PC-3 (cell line): ENCODE data around the gene UBN2.

ENCODE experiments used
- EZH2 ChIP-seq: fragments of 300-600 bp; sonication (generic); IDR thresholded peaks from one replicate; pipeline ENCODE4 v1.6.1; 2017; ENCODE audit warnings: antibody characterized with exemption, mild to moderate bottlenecking, low read length; ENCODE audit not compliant: unreplicated experiment
- EZH2phosphoT487 ChIP-seq: fragments of 300-600 bp; sonication (generic); IDR thresholded peaks from 2 replicates; pipeline ENCODE4 v1.6.1; 2018; ENCODE audit warnings: mild to moderate bottlenecking, antibody characterized with exemption, low read length, borderline replicate concordance
- TF ChIP-seq, protein P1 (sequence below): fragments of 300-600 bp; sonication (generic); conservative IDR thresholded peaks from 2 replicates; pipeline ENCODE4 v1.5.1; 2017; ENCODE audit warnings: antibody characterized with exemption, low read depth, mild to moderate bottlenecking, low read length

DNA sequence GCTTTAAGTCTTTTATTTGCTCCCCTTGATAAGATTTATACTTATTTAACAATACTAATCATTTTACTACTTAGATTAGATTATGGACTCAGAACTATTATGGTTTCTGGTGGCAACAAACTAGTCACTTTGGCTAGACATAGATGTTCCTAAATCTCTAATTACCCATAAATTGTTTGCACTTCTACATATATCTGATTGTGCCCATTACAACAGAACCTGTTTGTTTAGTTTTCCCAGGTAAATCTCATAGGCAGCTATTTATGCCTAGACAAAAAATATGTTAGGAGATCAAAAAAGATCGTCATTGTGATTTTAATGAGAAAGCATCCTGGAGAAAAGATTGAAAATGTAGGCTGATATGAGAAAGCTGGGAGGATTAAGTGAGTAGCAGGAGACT, 14.4 kb downstream of the UBN2 start:
- TF ChIP-seq, protein P1, sequence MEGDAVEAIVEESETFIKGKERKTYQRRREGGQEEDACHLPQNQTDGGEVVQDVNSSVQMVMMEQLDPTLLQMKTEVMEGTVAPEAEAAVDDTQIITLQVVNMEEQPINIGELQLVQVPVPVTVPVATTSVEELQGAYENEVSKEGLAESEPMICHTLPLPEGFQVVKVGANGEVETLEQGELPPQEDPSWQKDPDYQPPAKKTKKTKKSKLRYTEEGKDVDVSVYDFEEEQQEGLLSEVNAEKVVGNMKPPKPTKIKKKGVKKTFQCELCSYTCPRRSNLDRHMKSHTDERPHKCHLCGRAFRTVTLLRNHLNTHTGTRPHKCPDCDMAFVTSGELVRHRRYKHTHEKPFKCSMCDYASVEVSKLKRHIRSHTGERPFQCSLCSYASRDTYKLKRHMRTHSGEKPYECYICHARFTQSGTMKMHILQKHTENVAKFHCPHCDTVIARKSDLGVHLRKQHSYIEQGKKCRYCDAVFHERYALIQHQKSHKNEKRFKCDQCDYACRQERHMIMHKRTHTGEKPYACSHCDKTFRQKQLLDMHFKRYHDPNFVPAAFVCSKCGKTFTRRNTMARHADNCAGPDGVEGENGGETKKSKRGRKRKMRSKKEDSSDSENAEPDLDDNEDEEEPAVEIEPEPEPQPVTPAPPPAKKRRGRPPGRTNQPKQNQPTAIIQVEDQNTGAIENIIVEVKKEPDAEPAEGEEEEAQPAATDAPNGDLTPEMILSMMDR: no peak
- TF ChIP-seq EZH2 (no peak), EZH2phosphoT487 (no peak)
